ENCODE results near the gene HIPK2. TPM values are rescaled to one million over a fixed set of nuclear protein-coding genes. Genes with fewer than 3 reads are reported as not detected.
A peak's percentile ranks its signal among the peaks of the same experiment; 100 is the strongest.

The HIPK2 gene
- 100 to 1,000 TPM in 2 of 4 donors, 10 to 100 TPM in 2; 92.6 to 131 (median 113) TPM for total RNA-seq
- polyA plus RNA-seq: 72.1 TPM
- long read RNA-seq, donor 1, partial matches to known transcripts: 15 of 195 reads
- long read RNA-seq, donor 1, other reads (novel, unspliced or antisense): 180 of 195 reads
- long read RNA-seq, donor 2, partial matches to known transcripts: 2 of 34 reads
- long read RNA-seq, donor 2, other reads (novel, unspliced or antisense): 32 of 34 reads
- long read RNA-seq, donor 3, partial matches to known transcripts: 24 of 254 reads
- long read RNA-seq, donor 3, other reads (novel, unspliced or antisense): 230 of 254 reads
- long read RNA-seq, donor 4, partial matches to known transcripts: 4 of 28 reads
- long read RNA-seq, donor 4, other reads (novel, unspliced or antisense): 24 of 28 reads

DNA sequence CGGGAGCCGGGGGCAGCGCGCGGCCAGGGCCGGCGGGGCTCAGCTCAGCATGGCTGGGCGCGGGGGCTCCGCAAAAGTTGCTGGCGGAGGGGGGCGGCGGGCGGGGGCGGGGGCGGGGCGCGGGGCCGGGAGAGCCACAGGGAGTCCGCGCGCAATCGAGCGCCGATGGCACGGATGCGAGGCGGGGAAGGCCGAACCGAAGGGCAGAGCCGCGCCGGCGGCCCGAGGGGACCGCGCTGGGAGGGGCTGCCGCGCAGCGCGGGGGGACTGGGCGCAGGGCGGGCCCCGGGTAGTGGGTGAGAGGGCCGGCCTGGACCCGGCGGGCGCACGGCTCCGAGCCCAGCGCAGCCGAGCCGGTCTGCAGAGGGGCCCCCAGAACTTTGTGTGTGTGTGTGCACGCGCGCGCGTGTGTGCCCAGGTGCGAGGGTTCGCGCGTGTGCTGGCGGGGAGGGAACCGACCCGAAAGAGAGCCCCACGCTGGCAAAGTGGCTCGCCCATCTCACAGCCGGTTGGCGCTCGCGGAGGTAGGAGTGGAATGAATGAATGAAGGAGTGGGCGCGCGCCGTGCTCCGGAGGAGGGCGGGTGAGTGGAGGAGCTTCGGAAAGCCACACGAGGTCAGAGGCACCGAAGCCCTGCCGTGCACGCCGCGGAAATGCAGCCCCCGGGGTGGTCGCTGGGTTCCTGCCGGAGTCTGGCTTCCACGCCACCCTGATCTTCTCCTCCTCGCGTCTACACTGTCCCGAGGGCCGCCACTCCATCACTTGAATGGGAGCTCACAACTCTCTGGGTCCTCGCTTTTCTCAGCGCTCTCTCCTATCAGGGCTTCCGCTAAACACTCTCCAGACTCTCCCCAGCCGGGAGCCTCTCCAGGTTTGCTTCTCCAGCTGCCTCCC, at the start of gene HIPK2:
Gene HIPK2 (minus strand): TSS at position 51 of the 894 bp plus-strand sequence. CDS start 375 bp downstream, outside the sequence.
- Histone ChIP-seq H3K4me3 (ENCODE audit: low read length) (peak within 1 kb of the TSS; percentile 100), H3K4me1 (ENCODE audit: control insufficient read depth, insufficient read depth, low read length) (peaks cover 3% of the 10 kb centered on the region), H3K27me3 (ENCODE audit: control insufficient read depth, insufficient read depth) (no peaks in the 10 kb centered on the region), H3K9me3 (ENCODE audit: control insufficient read depth, low read length) (no peaks in the 10 kb centered on the region), H3K27ac (ENCODE audit: low read length) (peak within 1 kb of the TSS; percentile 99)
- intact Hi-C loops (cut with DNase I): loop anchor here in 3 of 4 donors (5.0 to 10.0 kb wide), 4 partner anchors 121 to 224 kb away; no protein-coding TSS in a partner anchor
- under 1% methylated on average over 96 of the region's 96 CpGs for WGBS
- DNase-seq: peak; percentile 87 to 94 (median 93)
- ATAC-seq: peak; percentile 84 to 88

DNA sequence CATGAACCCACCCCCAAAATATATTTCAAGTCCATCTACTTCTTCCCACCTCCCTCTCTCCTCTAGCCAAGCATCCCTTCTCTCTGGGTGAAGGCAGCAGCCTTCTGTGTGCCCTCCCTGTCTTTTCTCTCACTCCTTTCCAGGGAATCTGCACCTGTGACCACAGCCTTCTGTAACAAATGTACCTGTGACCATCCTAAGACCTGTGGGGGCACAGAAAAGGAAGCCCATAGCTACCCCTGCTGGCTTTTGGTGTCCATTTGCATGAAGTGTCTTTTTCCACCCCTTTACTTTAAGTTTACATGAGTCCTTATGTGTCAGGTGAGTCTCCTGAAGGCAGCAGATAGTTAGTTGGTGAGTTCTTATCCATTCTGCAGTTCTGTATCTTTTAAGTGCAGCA, 49.2 kb upstream of the HIPK2 start:
- intact Hi-C loops (cut with DNase I): no loop called here
- Histone ChIP-seq H3K4me3 (ENCODE audit: low read length) (no peak overlapping the region), H3K9me3 (ENCODE audit: control insufficient read depth, low read length) (no peaks in the 10 kb centered on the region), H3K4me1 (ENCODE audit: control insufficient read depth, insufficient read depth, low read length) (no peaks in the 10 kb centered on the region), H3K27ac (ENCODE audit: low read length) (no peak overlapping the region), H3K27me3 (ENCODE audit: control insufficient read depth, insufficient read depth) (no peaks in the 10 kb centered on the region)
- ATAC-seq: no peak
- DNase-seq: no peak

DNA sequence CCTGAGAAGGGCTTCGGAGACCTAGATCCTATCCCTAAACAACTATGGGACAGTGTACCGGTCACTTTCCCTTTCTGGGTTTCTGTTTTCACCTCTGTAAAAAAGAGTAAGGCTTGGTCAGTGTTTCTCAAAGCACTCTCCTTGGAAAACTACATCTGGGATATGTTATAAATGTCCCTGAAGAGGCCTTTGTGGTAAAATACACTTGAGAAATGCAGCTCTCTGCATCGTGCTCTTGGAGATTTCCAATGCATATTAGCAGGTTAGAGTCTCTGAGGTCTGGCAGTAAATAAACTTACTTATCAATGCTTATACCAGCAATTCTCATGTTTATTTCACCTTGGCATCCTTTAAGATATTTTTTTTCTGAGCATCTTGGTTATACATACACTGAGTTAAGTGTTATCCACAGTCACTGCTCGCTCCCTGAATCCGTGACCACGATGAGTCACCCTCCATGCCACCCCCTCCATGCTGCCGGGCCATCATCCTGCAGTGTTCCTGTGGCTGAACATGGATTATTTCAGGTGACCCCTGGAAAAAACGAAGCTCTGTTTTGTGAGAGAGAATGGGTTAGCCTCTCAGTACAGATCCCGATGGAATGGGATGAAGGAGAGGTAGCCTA, 48.0 kb upstream of the HIPK2 start:
- no peaks in the 10 kb centered on the region for H3K27me3 ChIP-seq (ENCODE audit: control insufficient read depth, insufficient read depth)
- H3K4me3 ChIP-seq (ENCODE audit: low read length): no peak overlapping the region
- WGBS: 79% methylated on average over 9 of the region's 9 CpGs
- ATAC-seq (no peak), DNase-seq (no peak)
- H3K9me3 ChIP-seq (ENCODE audit: control insufficient read depth, low read length): no peaks in the 10 kb centered on the region
- intact Hi-C loops (cut with DNase I): no loop called here
- H3K27ac ChIP-seq (ENCODE audit: low read length): no peak overlapping the region
- no peaks in the 10 kb centered on the region for H3K4me1 ChIP-seq (ENCODE audit: control insufficient read depth, insufficient read depth, low read length)

DNA sequence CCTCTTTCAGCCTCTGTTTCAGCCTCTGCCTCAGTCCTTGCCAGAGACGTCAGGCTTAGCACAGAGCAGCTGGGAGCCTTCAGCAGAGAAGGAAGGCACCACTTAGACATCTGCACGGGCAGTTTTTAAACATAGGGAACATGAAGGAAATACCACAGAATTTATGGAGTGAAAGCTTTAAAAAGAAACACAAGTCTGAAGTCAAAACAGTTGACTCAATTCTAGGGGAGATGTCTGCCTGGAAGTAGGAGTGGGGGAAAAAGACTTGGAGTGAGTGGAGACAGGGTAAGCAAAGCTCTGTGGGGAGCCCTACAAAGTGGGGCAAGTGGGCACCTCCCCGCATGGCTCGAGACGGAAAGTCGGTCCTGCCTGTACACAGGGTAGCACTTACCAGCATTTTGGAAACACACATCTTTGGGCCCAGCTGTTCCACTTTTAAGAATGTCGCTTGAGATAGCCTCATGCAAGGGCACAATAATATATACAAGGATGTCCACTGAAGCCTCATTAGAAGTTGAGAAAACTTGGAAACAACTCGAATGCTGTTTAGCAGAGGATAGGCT, 46.2 kb upstream of the HIPK2 start:
- Histone ChIP-seq H3K9me3 (ENCODE audit: control insufficient read depth, low read length) (no peaks in the 10 kb centered on the region), H3K27ac (ENCODE audit: low read length) (no peak overlapping the region), H3K4me3 (ENCODE audit: low read length) (no peak overlapping the region), H3K4me1 (ENCODE audit: control insufficient read depth, insufficient read depth, low read length) (peaks cover 2% of the 10 kb centered on the region), H3K27me3 (ENCODE audit: control insufficient read depth, insufficient read depth) (no peaks in the 10 kb centered on the region)
- ATAC-seq (no peak), DNase-seq (no peak)
- intact Hi-C loops (cut with DNase I): no loop called here
- WGBS: 62% methylated on average over 8 of the region's 8 CpGs

DNA sequence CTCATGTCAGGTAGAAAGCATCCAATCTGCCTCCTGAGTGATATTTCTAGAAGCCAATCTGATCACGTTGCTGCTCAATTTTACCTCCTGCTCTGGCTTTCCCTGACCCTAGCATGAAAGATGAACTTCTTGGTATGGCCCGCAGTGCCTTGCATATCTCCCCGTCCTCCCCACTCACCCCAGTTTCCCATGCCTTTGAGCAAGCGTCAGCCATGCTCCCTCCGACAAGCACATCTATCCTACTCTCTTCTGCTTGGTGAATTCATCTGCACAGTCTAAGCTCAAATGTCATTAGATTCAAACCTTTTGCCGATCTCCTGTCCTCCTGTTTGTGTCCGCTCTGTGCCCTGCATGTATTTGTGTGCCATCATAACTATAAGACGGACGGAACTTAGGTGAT, 45.1 kb upstream of the HIPK2 start:
- ATAC-seq (no peak), DNase-seq (no peak)
- intact Hi-C loops (cut with DNase I): no loop called here
- 97% methylated on average over 9 of the region's 9 CpGs for WGBS
- H3K27ac ChIP-seq (ENCODE audit: low read length): no peak overlapping the region
- H3K4me3 ChIP-seq (ENCODE audit: low read length): no peak overlapping the region
- no peaks in the 10 kb centered on the region for H3K9me3 ChIP-seq (ENCODE audit: control insufficient read depth, low read length)
- no peaks in the 10 kb centered on the region for H3K27me3 ChIP-seq (ENCODE audit: control insufficient read depth, insufficient read depth)
- H3K4me1 ChIP-seq (ENCODE audit: control insufficient read depth, insufficient read depth, low read length): peaks cover 2% of the 10 kb centered on the region

DNA sequence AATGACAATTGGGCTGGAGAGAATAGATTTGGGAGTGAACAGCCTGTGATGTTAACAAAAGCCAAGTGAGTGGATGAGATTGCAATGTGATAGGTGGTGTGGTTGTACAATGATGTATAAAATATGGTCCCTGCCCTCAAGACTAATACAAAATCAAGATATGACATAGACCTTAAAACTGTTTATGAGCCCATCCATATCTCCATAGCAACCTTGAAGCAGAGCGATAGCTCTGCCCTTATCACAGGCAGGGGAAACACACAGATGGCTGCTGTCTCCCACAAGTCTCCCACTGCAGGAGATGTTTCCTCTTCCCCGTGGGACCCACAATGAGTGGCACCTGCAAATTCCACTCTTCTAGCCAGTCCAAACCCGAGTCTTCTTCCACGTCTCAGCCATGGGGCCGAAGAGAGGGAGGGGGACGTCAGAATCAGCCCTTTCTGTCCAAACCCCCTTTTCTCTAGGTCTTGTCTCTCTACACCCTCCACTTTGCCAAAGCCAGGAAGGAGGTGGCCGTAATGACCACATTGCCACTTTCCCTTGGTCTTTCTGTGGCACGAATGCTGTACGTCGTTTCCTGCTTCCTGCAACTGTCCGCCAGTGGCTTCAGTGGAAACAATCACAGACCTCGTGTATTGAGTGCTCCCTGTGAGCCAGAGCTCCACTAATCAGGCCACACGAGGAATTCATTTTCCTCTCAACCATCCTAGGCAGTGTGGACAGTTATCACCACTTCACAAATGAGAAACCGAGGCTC, 43.7 kb upstream of the HIPK2 start:
- Histone ChIP-seq H3K27me3 (ENCODE audit: control insufficient read depth, insufficient read depth) (no peaks in the 10 kb centered on the region), H3K4me3 (ENCODE audit: low read length) (no peak overlapping the region), H3K27ac (ENCODE audit: low read length) (no peak overlapping the region), H3K4me1 (ENCODE audit: control insufficient read depth, insufficient read depth, low read length) (peaks cover 2% of the 10 kb centered on the region), H3K9me3 (ENCODE audit: control insufficient read depth, low read length) (no peaks in the 10 kb centered on the region)
- DNase-seq (no peak), ATAC-seq (no peak)
- intact Hi-C loops (cut with DNase I): no loop called here
- WGBS: 63% methylated on average over 14 of the region's 14 CpGs

DNA sequence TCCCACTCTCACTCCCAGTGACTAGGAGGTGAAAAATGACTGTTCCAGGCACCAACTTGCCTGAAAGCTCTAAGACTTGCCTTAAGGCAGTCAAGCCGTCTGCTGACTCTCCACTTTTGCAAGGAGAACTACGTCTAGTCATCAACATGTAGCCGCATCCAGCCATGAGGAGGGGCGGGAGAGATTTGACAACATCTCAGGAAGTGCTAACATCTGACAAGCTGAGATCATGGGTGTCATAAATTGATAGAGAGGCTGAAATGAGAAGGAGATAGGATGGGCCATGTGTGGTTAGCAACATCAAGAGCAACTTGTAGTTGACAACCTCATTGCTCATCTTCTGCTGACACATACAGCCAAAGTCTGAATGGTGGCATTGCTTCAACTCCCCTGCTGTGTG, 42.3 kb upstream of the HIPK2 start:
- Histone ChIP-seq H3K4me1 (ENCODE audit: control insufficient read depth, insufficient read depth, low read length) (peaks cover 2% of the 10 kb centered on the region), H3K27ac (ENCODE audit: low read length) (no peak overlapping the region), H3K9me3 (ENCODE audit: control insufficient read depth, low read length) (no peaks in the 10 kb centered on the region), H3K27me3 (ENCODE audit: control insufficient read depth, insufficient read depth) (no peaks in the 10 kb centered on the region), H3K4me3 (ENCODE audit: low read length) (no peak overlapping the region)
- intact Hi-C loops (cut with DNase I): no loop called here
- DNase-seq (peak in 2 of 3 donors; percentile 15 to 31), ATAC-seq (no peak)
- WGBS: 81% methylated on average over 4 of the region's 4 CpGs

DNA sequence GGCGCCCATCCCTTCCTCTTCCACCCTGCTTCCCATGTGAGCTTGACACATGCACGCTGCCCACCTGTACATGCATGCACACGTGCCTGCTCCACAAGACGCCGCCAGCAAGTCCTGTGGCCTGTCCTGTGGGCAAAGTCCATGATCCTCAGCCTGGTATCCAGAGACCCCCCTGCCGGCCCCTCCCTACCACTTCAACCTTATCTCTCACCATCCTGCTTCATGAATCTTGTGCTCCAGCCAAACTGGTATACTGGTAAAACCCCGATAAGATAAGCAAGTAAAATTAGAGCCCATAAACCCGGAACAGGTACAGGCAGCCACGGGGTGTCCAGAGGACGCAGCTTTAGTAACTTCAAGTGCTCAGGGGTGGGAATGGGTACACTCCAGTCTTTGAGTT, 39.5 kb upstream of the HIPK2 start:
- Histone ChIP-seq H3K9me3 (ENCODE audit: control insufficient read depth, low read length) (no peaks in the 10 kb centered on the region), H3K27me3 (ENCODE audit: control insufficient read depth, insufficient read depth) (no peaks in the 10 kb centered on the region), H3K27ac (ENCODE audit: low read length) (no peak overlapping the region), H3K4me3 (ENCODE audit: low read length) (no peak overlapping the region), H3K4me1 (ENCODE audit: control insufficient read depth, insufficient read depth, low read length) (peaks cover 2% of the 10 kb centered on the region)
- 83% methylated on average over 10 of the region's 10 CpGs for WGBS
- peak in 1 of 3 donors; percentile 12 for DNase-seq
- intact Hi-C loops (cut with DNase I): no loop called here
- no peak for ATAC-seq

DNA sequence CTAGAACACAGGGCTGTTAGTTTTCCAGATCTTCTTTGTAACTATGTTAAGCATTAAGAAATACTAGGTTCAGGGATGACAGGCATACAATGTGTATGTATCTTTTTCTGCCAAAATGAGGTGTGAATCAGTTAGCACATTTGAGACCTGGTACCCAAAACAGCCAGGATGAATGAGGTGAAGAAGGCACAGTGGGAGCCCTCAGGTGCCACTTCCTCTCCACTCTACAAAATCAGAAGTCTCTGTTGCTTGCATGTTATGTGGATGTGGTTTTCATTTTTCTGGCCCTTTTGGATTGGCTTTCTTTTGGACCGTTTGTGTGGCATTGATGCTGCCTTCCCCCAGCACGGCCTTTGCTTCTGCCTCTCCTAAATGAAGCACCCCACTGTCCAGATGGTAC, 35.9 kb upstream of the HIPK2 start:
- H3K27ac ChIP-seq (ENCODE audit: low read length): no peak overlapping the region
- H3K9me3 ChIP-seq (ENCODE audit: control insufficient read depth, low read length): no peaks in the 10 kb centered on the region
- ATAC-seq: no peak
- 88% methylated on average over 2 of the region's 2 CpGs for WGBS
- intact Hi-C loops (cut with DNase I): no loop called here
- no peaks in the 10 kb centered on the region for H3K27me3 ChIP-seq (ENCODE audit: control insufficient read depth, insufficient read depth)
- no peak overlapping the region for H3K4me3 ChIP-seq (ENCODE audit: low read length)
- DNase-seq: no peak
- H3K4me1 ChIP-seq (ENCODE audit: control insufficient read depth, insufficient read depth, low read length): no peaks in the 10 kb centered on the region

DNA sequence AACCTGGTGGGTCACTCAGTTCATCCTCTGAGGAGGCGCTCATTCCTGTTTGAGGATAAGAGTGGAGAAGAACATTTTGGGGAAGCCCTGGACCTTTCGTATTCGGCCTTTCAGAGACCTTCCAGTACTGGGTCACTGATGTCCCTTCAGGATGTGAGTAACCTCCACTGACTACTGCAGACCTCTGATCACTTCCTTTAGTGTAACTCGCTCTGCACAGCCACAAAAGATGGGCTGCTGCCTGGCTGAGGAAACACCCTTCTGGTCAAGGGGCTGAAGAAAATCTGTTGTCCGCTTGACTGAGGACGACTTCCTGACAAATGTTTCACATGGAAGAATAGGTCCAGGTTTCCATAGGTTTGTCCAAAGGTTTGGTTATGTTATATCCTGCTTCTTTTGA, 35.4 kb upstream of the HIPK2 start:
- intact Hi-C loops (cut with DNase I): no loop called here
- no peak for ATAC-seq
- DNase-seq: no peak

More for the DNA sequence above, 35.4 kb upstream of the HIPK2 start:
- Histone ChIP-seq H3K4me1 (ENCODE audit: control insufficient read depth, insufficient read depth, low read length) (no peaks in the 10 kb centered on the region), H3K4me3 (ENCODE audit: low read length) (no peak overlapping the region), H3K27me3 (ENCODE audit: control insufficient read depth, insufficient read depth) (no peaks in the 10 kb centered on the region), H3K9me3 (ENCODE audit: control insufficient read depth, low read length) (no peaks in the 10 kb centered on the region), H3K27ac (ENCODE audit: low read length) (no peak overlapping the region)
- WGBS: 86% methylated on average over 6 of the region's 6 CpGs

All from right cardiac atrium (tissue), 5 donors.